Stimulated activated CD8-positive, alpha-beta memory T cell treated with anti-CD3 and anti-CD28 coated beads, Interleukin-12 subunit alpha, Interleukin-12 subunit beta, amount 100 ng/mL, for 24 hours (primary cell): Measurements from ENCODE around the gene SDHAF3.

ENCODE experiments used
- DNase-seq: peaks from one replicate; pipeline ENCODE4 v3.0.0-alpha.2; 2020; ENCODE audit errors: extremely low read depth

Gene SDHAF3

DNA sequence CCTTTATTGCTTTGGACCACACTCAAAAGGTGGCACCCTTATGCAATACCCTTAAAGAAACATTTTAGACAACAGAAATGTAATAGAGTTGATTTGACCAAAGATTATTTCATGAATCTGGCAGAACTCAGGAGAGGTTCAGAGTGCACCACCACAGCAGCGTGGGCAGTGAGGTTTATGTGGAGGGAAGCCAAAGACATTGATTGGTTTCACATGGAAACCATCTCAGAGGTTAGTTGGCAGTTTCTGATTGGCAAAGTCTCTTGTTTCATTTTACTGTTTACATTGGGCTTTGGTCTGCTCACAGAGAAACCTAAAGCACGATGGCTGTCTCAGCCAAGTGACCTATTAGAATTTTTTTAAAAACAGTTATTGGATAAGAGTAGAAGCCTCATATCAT, 101.3 kb downstream of the SDHAF3 start:
- DNase-seq, result no peak

- no peak for DNase-seq
Measured at GRCh38 chr7:97219237-97219636, 101.7 kb downstream of the SDHAF3 start.

DNA sequence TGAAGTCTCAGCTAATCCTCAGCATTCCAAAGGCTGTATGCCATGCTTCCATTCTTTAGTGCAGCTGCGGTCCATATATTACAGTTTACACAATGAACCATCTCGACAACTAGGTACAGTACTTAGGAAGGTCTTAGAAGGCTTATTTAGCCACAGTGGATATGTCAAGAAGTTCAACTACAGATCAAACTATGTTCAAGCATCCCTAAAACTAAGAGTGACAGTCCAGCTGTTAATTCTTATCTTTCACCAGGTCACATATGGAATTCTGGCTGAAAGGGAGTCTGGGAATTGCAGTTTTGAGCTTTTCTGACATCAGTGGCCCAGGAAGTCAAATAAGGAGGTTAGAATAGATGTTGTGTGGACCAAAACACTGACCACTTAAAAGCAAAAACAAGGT, 106.8 kb downstream of the SDHAF3 start:
- no peak for DNase-seq

- DNase-seq, result no peak
Measured at GRCh38 chr7:97226541-97226940, 109.0 kb downstream of the SDHAF3 start.
